C4-2B (cell line): ENCODE results near the gene IL19.
A peak's percentile ranks its signal among the peaks of the same experiment; 100 is the strongest.

Experiments used
- ZFX ChIP-seq: fragments of 450-650 bp; IDR thresholded peaks from 2 replicates; pipeline ENCODE4 v1.6.1; 2017
- TF ChIP-seq, protein P1 (sequence below): fragments of 450-650 bp; conservative IDR thresholded peaks from 2 replicates; pipeline ENCODE4 v1.5.1; 2017; ENCODE audit warnings: mild to moderate bottlenecking

DNA sequence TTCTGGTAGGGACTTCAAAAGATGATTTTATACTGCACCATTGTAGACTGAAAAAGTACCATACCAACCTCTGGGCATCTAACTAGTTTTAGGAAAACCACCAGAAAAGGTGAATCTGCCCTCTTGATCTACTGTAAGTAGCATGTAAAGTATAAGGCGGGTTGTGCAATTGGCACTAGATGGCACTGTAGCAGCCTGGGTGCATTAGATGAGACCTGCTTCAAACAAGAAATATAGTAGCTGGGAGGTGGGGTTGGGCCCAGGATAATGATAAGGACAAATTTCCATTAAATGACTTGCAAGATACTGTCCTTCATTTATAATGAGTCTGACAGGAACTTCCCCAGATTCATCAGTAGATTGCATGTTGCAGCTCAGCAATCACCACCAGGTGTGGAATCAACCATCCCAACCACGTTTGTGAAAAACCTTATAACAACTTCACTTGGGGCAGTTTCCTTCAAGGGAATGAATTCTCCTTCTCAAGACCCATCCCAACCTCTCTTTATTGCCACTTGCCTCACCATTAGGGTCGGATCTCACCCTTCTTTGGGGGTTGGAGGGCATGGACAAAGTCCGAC lies 39.0 kb downstream of the IL19 start:
- TF ChIP-seq, protein P1, sequence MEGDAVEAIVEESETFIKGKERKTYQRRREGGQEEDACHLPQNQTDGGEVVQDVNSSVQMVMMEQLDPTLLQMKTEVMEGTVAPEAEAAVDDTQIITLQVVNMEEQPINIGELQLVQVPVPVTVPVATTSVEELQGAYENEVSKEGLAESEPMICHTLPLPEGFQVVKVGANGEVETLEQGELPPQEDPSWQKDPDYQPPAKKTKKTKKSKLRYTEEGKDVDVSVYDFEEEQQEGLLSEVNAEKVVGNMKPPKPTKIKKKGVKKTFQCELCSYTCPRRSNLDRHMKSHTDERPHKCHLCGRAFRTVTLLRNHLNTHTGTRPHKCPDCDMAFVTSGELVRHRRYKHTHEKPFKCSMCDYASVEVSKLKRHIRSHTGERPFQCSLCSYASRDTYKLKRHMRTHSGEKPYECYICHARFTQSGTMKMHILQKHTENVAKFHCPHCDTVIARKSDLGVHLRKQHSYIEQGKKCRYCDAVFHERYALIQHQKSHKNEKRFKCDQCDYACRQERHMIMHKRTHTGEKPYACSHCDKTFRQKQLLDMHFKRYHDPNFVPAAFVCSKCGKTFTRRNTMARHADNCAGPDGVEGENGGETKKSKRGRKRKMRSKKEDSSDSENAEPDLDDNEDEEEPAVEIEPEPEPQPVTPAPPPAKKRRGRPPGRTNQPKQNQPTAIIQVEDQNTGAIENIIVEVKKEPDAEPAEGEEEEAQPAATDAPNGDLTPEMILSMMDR: peak; percentile 72
- TF ChIP-seq ZFX: no peak
